ENCODE results near the gene KLK3.

KLK3 gene

GRCh38 chr19:50832666-50833065 is 22.0 kb upstream of the KLK3 start:
- no peak for TF ChIP-seq CTCF (IDR thresholded peaks at IDR 0.05; ENCODE audit: low read depth, low read length)
- no peak for DNase-seq (ENCODE audit: extremely low read depth, low read depth)

GRCh38 chr19:50833117-50833801 is 21.5 kb upstream of the KLK3 start, which contains the start of gene KLK15:
TSS of gene KLK15 (minus strand) at chr19:50833574. CDS start at chr19:50831492, 2,082 bp downstream.
- TF ChIP-seq CTCF (IDR thresholded peaks at IDR 0.05; ENCODE audit: low read depth, low read length): no peak
- DNase-seq (ENCODE audit: extremely low read depth, low read depth): no peak

GRCh38 chr19:50833802-50834167 is 20.9 kb upstream of the KLK3 start:
- TF ChIP-seq CTCF (IDR thresholded peaks at IDR 0.05; ENCODE audit: low read depth, low read length): no peak

GRCh38 chr19:50835103-50835784 is 19.5 kb upstream of the KLK3 start:
- no peak for TF ChIP-seq CTCF (IDR thresholded peaks at IDR 0.05; ENCODE audit: low read depth, low read length)
- no peak for DNase-seq (ENCODE audit: extremely low read depth, low read depth)

More at GRCh38 chr19:50833802-50834167, 20.9 kb upstream of the KLK3 start:
- DNase-seq (ENCODE audit: extremely low read depth, low read depth): no peak

- DNase-seq (ENCODE audit: extremely low read depth, low read depth): no peak
- TF ChIP-seq CTCF (IDR thresholded peaks at IDR 0.05; ENCODE audit: low read depth, low read length): no peak
Observed at GRCh38 chr19:50835785-50836542, 18.8 kb upstream of the KLK3 start.

- TF ChIP-seq CTCF (IDR thresholded peaks at IDR 0.05; ENCODE audit: low read depth, low read length): no peak
- DNase-seq (ENCODE audit: extremely low read depth, low read depth): no peak
Observed at GRCh38 chr19:50836543-50837195, 18.0 kb upstream of the KLK3 start.

Data from AG09319 (cell line).